Body of pancreas (tissue), 4 donors: ENCODE measurements around the gene ABCC1.

Source experiments
- CTCF ChIP-seq, 7 experiments: fragments of 450-650 bp in 4 of 7; fragments of 200-600 bp in 3 of 7; sonication (generic) in 3 of 7; IDR thresholded peaks; one replicate each; pipeline ENCODE4 v1.5.1; 2016 to 2019; ENCODE audit warnings: antibody characterized with exemption in 7 of 7
- POLR2A ChIP-seq, 3 donors: fragments of 450-650 bp; IDR thresholded peaks; one replicate each; pipeline ENCODE4 v1.6.1; 2016; ENCODE audit warnings: antibody characterized with exemption in 3 of 3, mild to moderate bottlenecking in 2 of 3

GRCh38 chr16:15911198-15911597 is 38.2 kb upstream of the ABCC1 start:
- TF ChIP-seq POLR2A (IDR thresholded peaks at IDR 0.05) (no peak), CTCF (IDR thresholded peaks at IDR 0.05) (no peak)
